ENCODE data around the gene ACMSD.

- TF ChIP-seq, protein P1, sequence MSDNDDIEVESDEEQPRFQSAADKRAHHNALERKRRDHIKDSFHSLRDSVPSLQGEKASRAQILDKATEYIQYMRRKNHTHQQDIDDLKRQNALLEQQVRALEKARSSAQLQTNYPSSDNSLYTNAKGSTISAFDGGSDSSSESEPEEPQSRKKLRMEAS (IDR thresholded peaks at IDR 0.05; ENCODE audit: low read depth) = no peak; the same call in 1 of the 2 replicates
- TF ChIP-seq CTCF (IDR thresholded peaks at IDR 0.05) (no peak), RFX5 (IDR thresholded peaks at IDR 0.05; ENCODE audit: low read length) (no peak)
Measured at GRCh38 chr2:134919341-134920210, 81.2 kb downstream of the ACMSD start.
